ENCODE results near the gene PHYHD1.
A peak's percentile ranks its signal among the peaks of the same experiment; 100 is the strongest.

Gene PHYHD1

DNA sequence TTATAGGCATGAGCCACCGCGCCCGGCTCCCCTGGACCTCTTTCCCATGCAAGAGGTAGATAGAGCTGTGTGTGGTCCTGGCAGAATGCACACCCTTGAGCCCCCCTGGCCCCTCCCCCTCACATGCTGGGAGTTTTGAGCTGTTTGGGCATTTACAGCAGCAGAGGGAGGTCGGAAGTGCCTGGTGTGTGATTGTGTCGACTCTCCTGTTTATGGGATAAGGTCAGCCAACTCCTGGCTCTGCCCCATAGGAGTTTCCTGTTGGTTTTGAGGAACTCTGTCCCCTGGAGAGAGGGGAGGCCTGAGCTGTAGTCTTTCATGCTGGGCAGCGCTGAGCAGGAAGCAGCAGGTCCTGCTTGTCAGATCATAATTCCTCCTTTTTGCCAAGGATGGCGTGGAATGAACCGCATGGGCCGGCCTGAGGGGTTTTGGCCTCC is 32.9 kb upstream of the PHYHD1 start:
- no peak for DNase-seq
- Histone ChIP-seq H3K36me3 (peaks cover 5 to 60% (median 33%) of the 10 kb centered on the region in 3 donors), H3K4me3 (no peak overlapping the region)

DNA sequence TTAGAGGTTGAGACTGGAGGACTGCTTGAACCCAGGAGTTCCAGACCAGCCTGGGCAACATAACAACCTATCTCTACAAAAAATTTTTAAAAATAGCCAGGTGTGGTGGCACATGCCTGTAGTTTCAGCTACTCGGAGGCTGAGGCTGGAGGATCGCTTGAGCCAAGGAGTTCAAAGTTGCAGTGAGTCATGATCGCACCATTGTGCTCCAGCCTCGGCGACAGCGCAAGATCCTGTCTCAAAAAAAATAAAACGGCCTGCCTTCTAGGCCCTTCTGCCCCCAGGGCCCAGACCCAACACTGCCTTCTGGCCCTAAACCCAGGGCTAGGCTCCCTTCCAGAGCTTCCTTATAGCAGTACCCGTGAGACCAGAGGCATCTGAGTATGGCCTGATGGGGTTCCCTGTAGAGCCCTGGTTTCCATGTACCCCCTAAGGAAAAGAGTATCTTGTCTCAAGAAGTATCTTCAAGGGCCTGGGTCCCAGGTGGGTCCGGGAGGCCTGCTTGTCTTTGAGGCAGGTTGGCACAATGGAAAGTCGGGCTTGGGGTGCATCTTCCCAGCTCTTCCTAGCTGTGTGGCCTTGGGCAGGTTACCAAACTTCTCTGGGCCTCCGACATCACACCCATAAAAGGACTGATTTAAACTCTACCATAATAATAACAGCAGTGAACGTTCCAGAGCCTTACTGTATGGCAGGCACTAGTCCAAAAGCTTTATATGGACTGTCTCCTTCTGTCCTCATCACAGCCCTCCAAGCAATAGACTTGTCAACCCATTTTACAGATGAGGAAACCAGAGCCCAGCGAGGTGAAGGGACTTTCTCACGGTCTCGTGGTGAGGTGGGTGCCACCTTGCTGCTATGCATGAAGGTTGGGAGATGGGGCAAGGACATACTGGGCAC is 29.2 kb upstream of the PHYHD1 start:
- intact Hi-C loops (cut with DNase I; ENCODE audit: low total_unique reads): no loop called here
- DNase-seq: peak in 1 of 2 donors; percentile 83
- H3K4me3 ChIP-seq: no peak overlapping the region
- H3K27ac ChIP-seq: peak overlapping the region; percentile 89 to 94
- TF ChIP-seq, protein P1, sequence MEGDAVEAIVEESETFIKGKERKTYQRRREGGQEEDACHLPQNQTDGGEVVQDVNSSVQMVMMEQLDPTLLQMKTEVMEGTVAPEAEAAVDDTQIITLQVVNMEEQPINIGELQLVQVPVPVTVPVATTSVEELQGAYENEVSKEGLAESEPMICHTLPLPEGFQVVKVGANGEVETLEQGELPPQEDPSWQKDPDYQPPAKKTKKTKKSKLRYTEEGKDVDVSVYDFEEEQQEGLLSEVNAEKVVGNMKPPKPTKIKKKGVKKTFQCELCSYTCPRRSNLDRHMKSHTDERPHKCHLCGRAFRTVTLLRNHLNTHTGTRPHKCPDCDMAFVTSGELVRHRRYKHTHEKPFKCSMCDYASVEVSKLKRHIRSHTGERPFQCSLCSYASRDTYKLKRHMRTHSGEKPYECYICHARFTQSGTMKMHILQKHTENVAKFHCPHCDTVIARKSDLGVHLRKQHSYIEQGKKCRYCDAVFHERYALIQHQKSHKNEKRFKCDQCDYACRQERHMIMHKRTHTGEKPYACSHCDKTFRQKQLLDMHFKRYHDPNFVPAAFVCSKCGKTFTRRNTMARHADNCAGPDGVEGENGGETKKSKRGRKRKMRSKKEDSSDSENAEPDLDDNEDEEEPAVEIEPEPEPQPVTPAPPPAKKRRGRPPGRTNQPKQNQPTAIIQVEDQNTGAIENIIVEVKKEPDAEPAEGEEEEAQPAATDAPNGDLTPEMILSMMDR (IDR thresholded peaks at IDR 0.05): no peak
- H3K4me1 ChIP-seq: peaks cover 10 to 87% (median 69%) of the 10 kb centered on the region in 4 donors
- H3K27me3 ChIP-seq: no peaks in the 10 kb centered on the region
- peaks cover 7 to 65% (median 41%) of the 10 kb centered on the region in 3 donors for H3K36me3 ChIP-seq
- H3K9me3 ChIP-seq: no peaks in the 10 kb centered on the region

More for the DNA sequence above, 32.9 kb upstream of the PHYHD1 start:
- Histone ChIP-seq H3K4me1 (peaks cover 10 to 93% (median 81%) of the 10 kb centered on the region in 4 donors), H3K27me3 (no peaks in the 10 kb centered on the region), H3K27ac (peak overlapping the region; percentile 55 to 94), H3K9me3 (no peaks in the 10 kb centered on the region)
- intact Hi-C loops (cut with DNase I; ENCODE audit: low total_unique reads): no loop called here
- TF ChIP-seq, protein P1 (IDR thresholded peaks at IDR 0.05): no peak

DNA sequence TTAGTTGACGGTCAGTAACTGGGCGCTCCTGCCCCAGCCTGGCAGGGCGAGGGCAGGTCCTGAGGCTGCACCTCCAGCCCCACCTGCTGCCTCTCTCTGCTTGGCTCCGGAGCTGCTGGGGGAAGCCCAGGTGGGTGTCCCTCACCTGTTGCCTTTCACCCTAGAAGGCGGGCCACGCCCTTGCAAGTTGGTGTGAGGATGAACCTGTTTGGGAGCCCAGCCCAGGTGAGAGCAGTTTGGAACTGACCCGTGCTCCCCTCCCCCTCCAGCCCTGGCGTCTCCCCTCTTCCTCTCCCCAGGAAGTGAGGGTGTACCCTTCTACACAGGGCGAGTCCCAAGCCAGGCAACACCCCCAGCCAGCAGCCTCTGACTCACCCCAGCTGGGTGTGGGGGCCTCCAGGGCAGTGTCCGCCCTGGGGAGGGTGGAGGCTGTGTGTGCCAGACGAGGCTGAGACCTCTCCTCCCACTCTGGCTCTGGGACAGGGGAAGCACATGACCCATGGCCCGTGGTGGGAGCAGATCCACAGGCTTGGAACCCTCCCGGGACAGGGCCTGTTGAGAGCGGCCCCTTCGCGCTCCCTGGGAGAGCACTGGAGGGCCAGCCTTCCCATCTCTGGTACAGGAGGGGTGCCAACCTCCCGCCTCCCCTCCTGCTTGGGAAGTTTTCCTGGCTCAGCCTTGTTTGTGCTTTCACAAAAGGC is 28.4 kb upstream of the PHYHD1 start:
- Histone ChIP-seq H3K27me3 (no peaks in the 10 kb centered on the region), H3K4me3 (peak overlapping the region; percentile 8 to 29), H3K27ac (peak overlapping the region; percentile 89 to 94), H3K36me3 (peaks cover 15 to 66% (median 44%) of the 10 kb centered on the region in 3 donors), H3K9me3 (no peaks in the 10 kb centered on the region), H3K4me1 (peaks cover 10 to 80% (median 65%) of the 10 kb centered on the region in 4 donors)
- intact Hi-C loops (cut with DNase I; ENCODE audit: low total_unique reads): no loop called here
- peak; percentile 96 to 98 for DNase-seq
- TF ChIP-seq, protein P1 (IDR thresholded peaks at IDR 0.05): no peak

DNA sequence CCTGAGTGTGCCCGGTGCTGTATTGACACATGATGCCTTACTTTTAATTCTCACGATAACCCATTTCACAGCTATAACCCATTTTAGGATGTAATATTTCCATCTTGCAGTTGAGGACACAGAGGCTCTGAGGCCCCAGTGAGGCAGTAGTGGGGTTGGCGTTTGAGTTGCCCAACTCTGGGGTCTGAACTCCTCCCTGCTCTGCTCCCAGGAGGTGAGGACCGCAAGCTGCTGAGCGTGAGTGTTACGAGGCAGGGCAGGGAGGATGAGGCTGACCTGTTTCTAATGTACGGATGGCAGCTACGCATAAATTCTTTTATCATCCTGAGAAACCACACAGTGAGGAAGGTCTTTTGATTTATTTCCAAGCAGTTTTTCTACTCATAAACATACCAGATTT is 27.4 kb upstream of the PHYHD1 start:
- Histone ChIP-seq H3K27ac (peak overlapping the region; percentile 89 to 94), H3K36me3 (peaks cover 20 to 69% (median 50%) of the 10 kb centered on the region in 3 donors), H3K9me3 (no peaks in the 10 kb centered on the region), H3K4me3 (peak overlapping the region; percentile 8 to 29), H3K4me1 (peaks cover 10 to 74% (median 55%) of the 10 kb centered on the region in 4 donors), H3K27me3 (no peaks in the 10 kb centered on the region)
- intact Hi-C loops (cut with DNase I; ENCODE audit: low total_unique reads): no loop called here
- TF ChIP-seq, protein P1 (IDR thresholded peaks at IDR 0.05): no peak
- DNase-seq: no peak

DNA sequence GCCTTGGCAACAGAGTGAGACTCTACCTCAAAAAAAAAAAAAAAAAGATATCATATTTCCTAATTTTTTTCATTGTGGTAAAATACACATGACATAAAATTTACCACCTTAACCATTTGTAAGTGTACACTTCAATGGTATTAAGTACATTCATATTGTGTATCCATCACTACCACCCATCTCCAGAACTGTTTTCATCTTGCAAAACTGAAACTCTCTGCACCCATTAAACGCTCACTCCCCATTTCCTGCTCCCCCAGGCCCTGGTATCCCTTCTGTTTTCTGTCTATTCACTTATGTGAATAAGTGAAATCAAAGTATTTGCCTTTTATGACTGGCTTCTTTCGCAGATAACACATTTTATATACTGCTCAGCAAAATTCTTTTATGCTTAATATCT is 26.0 kb upstream of the PHYHD1 start:
- Histone ChIP-seq H3K27me3 (no peaks in the 10 kb centered on the region), H3K4me3 (no peak overlapping the region), H3K36me3 (peaks cover 29 to 69% (median 50%) of the 10 kb centered on the region in 3 donors), H3K4me1 (peaks cover 10 to 74% (median 57%) of the 10 kb centered on the region in 4 donors), H3K9me3 (no peaks in the 10 kb centered on the region), H3K27ac (peak overlapping the region; percentile 89 to 94)
- no peak for DNase-seq
- TF ChIP-seq, protein P1 (IDR thresholded peaks at IDR 0.05): no peak
- intact Hi-C loops (cut with DNase I; ENCODE audit: low total_unique reads): no loop called here

Data from tibial artery (tissue), 4 donors.